ENCODE data around the gene GALNT12. TPM values are rescaled to one million over a fixed set of nuclear protein-coding genes. Genes with fewer than 3 reads are reported as not detected.

The GALNT12 gene
- total and polyA plus RNA-seq, 2 experiments from 2014 or later = 14.6 to 23.6 TPM

- H3K36me3 ChIP-seq (ENCODE audit: insufficient read depth) = no peaks in the 10 kb centered on the region
- Mint-ChIP-seq H3K27me3 (ENCODE audit: insufficient read depth, low read depth, poor library complexity) (peaks cover 15% of the 10 kb centered on the region), H3K27ac (no peak overlapping the region), H3K9me3 (no peaks in the 10 kb centered on the region), H3K4me1 (peaks cover 37% of the 10 kb centered on the region), H3K4me3 (peak overlapping the region; percentile 73), H3K36me3 (ENCODE audit: low read depth) (no peaks in the 10 kb centered on the region)
- peaks cover 27% of the 10 kb centered on the region for H3K27me3 ChIP-seq (ENCODE audit: insufficient read depth)
- H3K79me2 ChIP-seq (replicated peaks; ENCODE audit: insufficient read depth) = no peaks in the 10 kb centered on the region
- H3F3A ChIP-seq (replicated peaks; ENCODE audit: low read depth) = 0 out of 2 replicates have a peak, but pooled peaks cover 6% of the 10 kb centered on the region
- DNase-seq (ENCODE audit: low spot score) (no peak), ATAC-seq (no peak)
- TF ChIP-seq CTCF (conservative IDR thresholded peaks at IDR 0.05; ENCODE audit: low read depth in 2 of 2) (no peak; a peak in 1 of 4 replicates), ZNF114 (CRISPR knock-in tag; IDR thresholded peaks at IDR 0.05) (no peak), EZH2phosphoT487 (IDR thresholded peaks at IDR 0.05; ENCODE audit: unreplicated experiment) (no peak), STAT1 (IDR thresholded peaks at IDR 0.05; ENCODE audit: unreplicated experiment) (no peak), REST (IDR thresholded peaks at IDR 0.05; ENCODE audit: unreplicated experiment) (no peak), ZNF462 (CRISPR knock-in tag; IDR thresholded peaks at IDR 0.05) (no peak), POLR2AphosphoS5 (IDR thresholded peaks at IDR 0.05; ENCODE audit: low read depth) (no peak), JUNB (IDR thresholded peaks at IDR 0.05; ENCODE audit: unreplicated experiment) (no peak), EZH2 (IDR thresholded peaks at IDR 0.05; ENCODE audit: low read depth, unreplicated experiment) (no peak), ZNF331 (CRISPR knock-in tag; IDR thresholded peaks at IDR 0.05; ENCODE audit: low read depth) (no peak), CREB1 (CRISPR knock-in tag; IDR thresholded peaks at IDR 0.05; ENCODE audit: low read depth) (no peak), ETS1 (IDR thresholded peaks at IDR 0.05) (no peak), NANOG (IDR thresholded peaks at IDR 0.05; ENCODE audit: borderline replicate concordance) (no peak)
- no peaks in the 10 kb centered on the region for H3K9me2 ChIP-seq (ENCODE audit: insufficient read depth)
- H3K4me2 ChIP-seq = peak overlapping the region; percentile 82
- peak overlapping the region; percentile 97 for H2AFZ ChIP-seq
- peaks cover 31% of the 10 kb centered on the region for H3K4me1 ChIP-seq (ENCODE audit: insufficient read depth)
- no peak overlapping the region for H3K27ac ChIP-seq (ENCODE audit: low read depth)
- H4K20me1 ChIP-seq (replicated peaks; ENCODE audit: insufficient read depth) = no peaks in the 10 kb centered on the region
- H3K4me3 ChIP-seq = peak overlapping the region; percentile 74
These were observed 955 bp upstream of the GALNT12 start for GRCh38 chr9:98806394-98807035.
